ENCODE measurements around the gene DCUN1D4.
A peak's percentile ranks its signal among the peaks of the same experiment; 100 is the strongest.

DCUN1D4 gene

GRCh38 chr4:51844153-51845054 lies 1.5 kb downstream of the DCUN1D4 start:
- peak overlapping the region; percentile 79 for H3K4me3 ChIP-seq (ENCODE audit: low read length)
- TF ChIP-seq, protein P1, sequence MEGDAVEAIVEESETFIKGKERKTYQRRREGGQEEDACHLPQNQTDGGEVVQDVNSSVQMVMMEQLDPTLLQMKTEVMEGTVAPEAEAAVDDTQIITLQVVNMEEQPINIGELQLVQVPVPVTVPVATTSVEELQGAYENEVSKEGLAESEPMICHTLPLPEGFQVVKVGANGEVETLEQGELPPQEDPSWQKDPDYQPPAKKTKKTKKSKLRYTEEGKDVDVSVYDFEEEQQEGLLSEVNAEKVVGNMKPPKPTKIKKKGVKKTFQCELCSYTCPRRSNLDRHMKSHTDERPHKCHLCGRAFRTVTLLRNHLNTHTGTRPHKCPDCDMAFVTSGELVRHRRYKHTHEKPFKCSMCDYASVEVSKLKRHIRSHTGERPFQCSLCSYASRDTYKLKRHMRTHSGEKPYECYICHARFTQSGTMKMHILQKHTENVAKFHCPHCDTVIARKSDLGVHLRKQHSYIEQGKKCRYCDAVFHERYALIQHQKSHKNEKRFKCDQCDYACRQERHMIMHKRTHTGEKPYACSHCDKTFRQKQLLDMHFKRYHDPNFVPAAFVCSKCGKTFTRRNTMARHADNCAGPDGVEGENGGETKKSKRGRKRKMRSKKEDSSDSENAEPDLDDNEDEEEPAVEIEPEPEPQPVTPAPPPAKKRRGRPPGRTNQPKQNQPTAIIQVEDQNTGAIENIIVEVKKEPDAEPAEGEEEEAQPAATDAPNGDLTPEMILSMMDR (conservative IDR thresholded peaks at IDR 0.05; ENCODE audit: low read depth, low read length): no peak

DNA sequence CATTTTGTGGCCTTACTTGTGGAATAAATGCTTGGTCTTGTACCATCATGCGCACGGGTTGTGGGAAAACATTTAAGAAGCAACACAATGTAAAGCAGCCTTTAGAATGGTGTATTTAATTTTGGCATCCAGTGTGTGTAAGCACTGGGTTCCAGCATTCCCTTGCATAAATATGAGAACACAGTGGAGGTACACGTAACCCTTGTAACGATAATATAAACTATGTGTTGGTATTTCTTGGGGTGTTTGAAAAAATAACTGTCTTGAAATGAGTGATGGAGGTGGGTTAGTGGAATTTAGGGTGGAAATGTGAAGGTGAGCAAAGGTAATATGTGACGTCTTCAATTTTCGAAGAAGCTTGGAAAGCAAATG lies 2.1 kb downstream of the DCUN1D4 start:
- H3K4me3 ChIP-seq (ENCODE audit: low read length): peak overlapping the region; percentile 79
- no peak for DNase-seq (ENCODE audit: low read depth)
- TF ChIP-seq, protein P1 (conservative IDR thresholded peaks at IDR 0.05; ENCODE audit: low read depth, low read length): no peak

More at GRCh38 chr4:51844153-51845054, 1.5 kb downstream of the DCUN1D4 start:
- DNase-seq (ENCODE audit: low read depth): peak; percentile 79

GRCh38 chr4:51845711-51846110 lies 2.8 kb downstream of the DCUN1D4 start:
- DNase-seq (ENCODE audit: low read depth): no peak

DNA sequence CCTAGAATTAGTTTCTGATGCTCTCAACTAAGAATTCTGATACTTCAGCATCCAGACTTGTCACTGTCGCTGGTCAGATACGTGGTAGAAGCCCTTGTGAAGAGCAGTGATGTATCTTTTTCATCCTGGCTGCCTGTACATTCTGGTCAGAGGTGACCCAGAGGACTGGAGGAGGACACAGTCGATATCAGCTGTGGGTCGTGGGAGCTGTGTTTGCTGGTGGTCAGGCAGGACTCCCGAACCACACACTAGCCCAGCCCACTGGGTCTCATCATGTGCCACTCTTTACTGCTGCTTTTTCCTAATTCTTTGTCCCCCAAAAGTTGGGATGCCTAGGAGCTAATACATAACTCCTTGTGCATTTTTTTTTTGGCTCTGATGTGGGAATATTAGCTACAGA lies 6.5 kb downstream of the DCUN1D4 start:
- TF ChIP-seq, protein P1 (conservative IDR thresholded peaks at IDR 0.05; ENCODE audit: low read depth, low read length): no peak
- DNase-seq (ENCODE audit: low read depth): no peak
- H3K4me3 ChIP-seq (ENCODE audit: low read length): no peak overlapping the region

More at GRCh38 chr4:51845711-51846110, 2.8 kb downstream of the DCUN1D4 start:
- H3K4me3 ChIP-seq (ENCODE audit: low read length): no peak overlapping the region
- TF ChIP-seq, protein P1 (conservative IDR thresholded peaks at IDR 0.05; ENCODE audit: low read depth, low read length): no peak

GRCh38 chr4:51850294-51850693 lies 7.3 kb downstream of the DCUN1D4 start:
- TF ChIP-seq, protein P1 (conservative IDR thresholded peaks at IDR 0.05; ENCODE audit: low read depth, low read length): no peak
- H3K4me3 ChIP-seq (ENCODE audit: low read length): no peak overlapping the region
- no peak for DNase-seq (ENCODE audit: low read depth)

- DNase-seq (ENCODE audit: low read depth): no peak
- H3K4me3 ChIP-seq (ENCODE audit: low read length): no peak overlapping the region
- TF ChIP-seq, protein P1 (conservative IDR thresholded peaks at IDR 0.05; ENCODE audit: low read depth, low read length): no peak
Observed at GRCh38 chr4:51851090-51851936, 8.4 kb downstream of the DCUN1D4 start.

Data from retinal pigment epithelial cell (primary cell).